ENCODE data around the gene RNF7.

GRCh38 chr3:141723255-141723654 lies 14.8 kb upstream of the RNF7 start:
- TF ChIP-seq CTCF (CRISPR knock-in tag; IDR thresholded peaks at IDR 0.05) (no peak), ZNF570 (CRISPR knock-in tag; IDR thresholded peaks at IDR 0.05; ENCODE audit: borderline replicate concordance) (no peak), ZNF609 (CRISPR knock-in tag; IDR thresholded peaks at IDR 0.05; ENCODE audit: borderline replicate concordance) (no peak), POLR2AphosphoS5 (IDR thresholded peaks at IDR 0.05; ENCODE audit: low read depth, low read length) (no peak), ASH2L (IDR thresholded peaks at IDR 0.05; ENCODE audit: insufficient read length, low read depth, low read length) (no peak), ZNF619 (CRISPR knock-in tag; IDR thresholded peaks at IDR 0.05) (no peak)
